Activated naive CD4-positive, alpha-beta T cell treated with Interleukin-2 at 50 U/mL for 16 hours (primary cell): Measurements from ENCODE around the gene NDE1.
A peak's percentile ranks its signal among the peaks of the same experiment; 100 is the strongest.
"Not testable (repeated sequence)": the region's sequence is repeated elsewhere in the genome, so short reads cannot be mapped to it uniquely, and the experiment has no call there.

Source experiments
- DNase-seq: peaks from one replicate; pipeline ENCODE4 v3.0.0-alpha.2; 2020

The NDE1 gene

GRCh38 chr16:15701975-15702970 is 52.2 kb downstream of the NDE1 start:
- DNase-seq, result no peak

GRCh38 chr16:15703029-15703736 is 53.1 kb downstream of the NDE1 start:
- DNase-seq, result no peak

- peak; percentile 77 for DNase-seq
Measured at GRCh38 chr16:15704545-15704987, 54.5 kb downstream of the NDE1 start.

GRCh38 chr16:15705064-15705565 is 55.1 kb downstream of the NDE1 start:
- DNase-seq, result no peak

- no peak for DNase-seq
Measured at GRCh38 chr16:15707332-15707731, 57.3 kb downstream of the NDE1 start.

- DNase-seq, result no peak
Measured at GRCh38 chr16:15708096-15708495, 58.1 kb downstream of the NDE1 start.

- DNase-seq, result no peak
Measured at GRCh38 chr16:15708997-15709396, 59.0 kb downstream of the NDE1 start.

- DNase-seq, result no peak
Measured at GRCh38 chr16:15714393-15715172, 64.5 kb downstream of the NDE1 start.

- DNase-seq, result no peak
Measured at GRCh38 chr16:15715221-15715620, 65.2 kb downstream of the NDE1 start.

- DNase-seq, result no peak
Measured at GRCh38 chr16:15716694-15717447, 66.8 kb downstream of the NDE1 start.

- DNase-seq, result no peak
Measured at GRCh38 chr16:15721018-15721417, 71.0 kb downstream of the NDE1 start.

- no peak for DNase-seq
Measured at GRCh38 chr16:15723808-15724207, 73.8 kb downstream of the NDE1 start.

- DNase-seq, result no peak
Measured at GRCh38 chr16:15725641-15726240, 75.7 kb downstream of the NDE1 start.

GRCh38 chr16:15726715-15727114 is 76.7 kb downstream of the NDE1 start:
- no peak for DNase-seq

- DNase-seq, result not testable (repeated sequence)
Measured at GRCh38 chr16:15727697-15728096, 77.7 kb downstream of the NDE1 start.

- DNase-seq, result no peak
Measured at GRCh38 chr16:15729152-15729551, 79.1 kb downstream of the NDE1 start.

- no peak for DNase-seq
Measured at GRCh38 chr16:15732416-15732815, 82.4 kb downstream of the NDE1 start.

- no peak for DNase-seq
Measured at GRCh38 chr16:15735610-15736009, 85.6 kb downstream of the NDE1 start.

GRCh38 chr16:15736529-15736928 is 86.5 kb downstream of the NDE1 start:
- DNase-seq, result no peak

- no peak for DNase-seq
Measured at GRCh38 chr16:15737140-15737644, 87.1 kb downstream of the NDE1 start.

- DNase-seq, result no peak
Measured at GRCh38 chr16:15739464-15739863, 89.4 kb downstream of the NDE1 start.
